HL-60 (cell line): ENCODE data around the gene HAX1.

Experiments used
- CTCF ChIP-seq: IDR thresholded peaks from one replicate; pipeline ENCODE4 v1.5.1; 2011; ENCODE audit warnings: low read length, control low read depth, inconsistent platforms; ENCODE audit not compliant: insufficient read depth
- POLR2AphosphoS5 ChIP-seq: IDR thresholded peaks from 2 replicates; pipeline ENCODE4 v1.6.1; 2012; ENCODE audit warnings: low read depth
- REST ChIP-seq: IDR thresholded peaks from 2 replicates; pipeline ENCODE4 v1.6.1; 2012; ENCODE audit warnings: low read depth; ENCODE audit not compliant: insufficient replicate concordance

GRCh38 chr1:154272217-154272998 is at the start of gene HAX1:
- peak; percentile 64 for TF ChIP-seq CTCF
- TF ChIP-seq POLR2AphosphoS5, result peak; percentile 90
- peak; percentile 34 for TF ChIP-seq REST
